UCSD-AML1 (cell line): ENCODE data around the gene LIMD2.
A peak's percentile ranks its signal among the peaks of the same experiment; 100 is the strongest.

ENCODE experiments used
- DNase-seq: peaks from one replicate; lab custom pipeline; 2025; ENCODE audit not compliant: unreplicated experiment; lab: John Stamatoyannopoulos, UW

Gene LIMD2

GRCh38 chr17:63685041-63685440 lies 14.9 kb downstream of the LIMD2 start:
- no peak for DNase-seq

DNA sequence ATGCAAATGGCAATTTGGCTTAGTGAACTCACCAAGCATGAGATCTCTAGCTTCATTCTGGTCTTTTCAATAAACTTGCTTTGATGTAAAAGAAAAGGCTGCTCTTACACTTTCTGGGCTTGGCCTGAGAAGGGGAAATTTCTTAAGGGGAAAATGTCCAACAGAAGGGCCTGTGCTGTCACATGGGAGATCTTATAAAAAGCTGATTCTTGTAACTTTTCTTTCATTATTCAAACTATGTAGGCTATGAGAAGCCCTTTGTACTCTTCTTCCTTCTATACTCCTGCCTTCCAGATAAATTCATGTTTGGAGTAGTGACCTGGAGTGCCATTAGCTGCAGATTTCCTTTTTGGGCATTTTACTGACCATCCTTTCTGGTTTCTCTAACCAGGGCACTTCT lies 16.9 kb downstream of the LIMD2 start:
- no peak for DNase-seq

DNA sequence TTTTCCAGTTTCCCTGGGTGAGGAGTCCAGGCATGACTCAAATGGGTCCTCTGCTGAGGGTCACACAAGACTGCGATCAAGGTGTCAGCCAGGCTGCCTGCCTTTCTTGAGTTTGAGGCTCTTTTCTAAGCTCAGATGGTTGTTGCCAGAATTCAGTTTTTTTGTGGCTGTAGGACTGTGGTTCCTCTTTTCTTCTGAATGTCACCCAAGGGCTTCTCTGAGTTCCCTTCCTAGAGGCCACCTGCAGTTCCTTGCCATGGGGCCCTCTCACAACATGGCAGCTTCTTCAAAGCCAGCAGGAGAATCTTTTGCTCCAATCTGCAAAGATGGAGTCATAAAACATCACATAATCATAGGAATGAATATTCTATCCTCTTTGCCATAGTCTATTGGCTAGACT lies 17.5 kb downstream of the LIMD2 start:
- no peak for DNase-seq

DNA sequence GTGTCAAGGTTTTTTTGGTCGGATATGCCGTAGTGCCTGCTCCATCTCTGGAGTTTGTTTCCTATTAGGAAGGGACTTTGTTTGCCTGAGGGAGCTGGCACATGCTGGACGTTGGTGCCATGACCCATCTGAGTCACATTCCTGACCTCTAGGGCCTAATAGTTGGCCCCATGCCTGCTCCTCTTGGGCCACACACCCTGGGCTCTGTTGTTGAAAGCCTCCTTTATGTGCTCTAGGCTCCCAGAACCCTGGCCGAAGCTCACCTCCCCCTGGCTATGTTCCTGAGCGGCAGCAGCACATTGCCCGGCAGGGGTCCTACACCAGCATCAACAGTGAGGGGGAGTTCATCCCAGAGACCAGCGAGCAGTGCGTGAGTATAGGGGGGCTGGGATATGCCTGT lies 18.4 kb downstream of the LIMD2 start:
- no peak for DNase-seq

GRCh38 chr17:63680700-63681099 lies 19.2 kb downstream of the LIMD2 start:
- no peak for DNase-seq

DNA sequence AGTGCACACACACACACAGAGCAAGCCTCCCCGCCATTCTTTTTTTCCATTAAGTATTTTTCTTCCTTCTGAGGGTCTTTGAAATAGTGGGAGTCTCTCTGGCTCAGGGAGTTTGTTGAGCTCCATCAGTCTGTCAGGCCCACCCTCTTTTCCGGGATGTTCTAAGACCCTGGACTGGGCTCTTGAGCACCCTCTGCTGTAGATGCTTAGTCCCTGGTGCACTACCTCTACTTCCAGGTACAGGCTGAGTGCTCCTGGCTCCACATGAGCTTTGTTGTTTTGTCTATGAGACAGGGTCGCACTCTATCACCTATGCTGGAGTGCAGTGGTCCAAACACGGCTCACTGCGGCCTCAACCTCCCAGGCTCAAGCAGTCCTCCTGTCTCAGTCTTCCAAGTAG lies 20.7 kb downstream of the LIMD2 start:
- DNase-seq = no peak

DNA sequence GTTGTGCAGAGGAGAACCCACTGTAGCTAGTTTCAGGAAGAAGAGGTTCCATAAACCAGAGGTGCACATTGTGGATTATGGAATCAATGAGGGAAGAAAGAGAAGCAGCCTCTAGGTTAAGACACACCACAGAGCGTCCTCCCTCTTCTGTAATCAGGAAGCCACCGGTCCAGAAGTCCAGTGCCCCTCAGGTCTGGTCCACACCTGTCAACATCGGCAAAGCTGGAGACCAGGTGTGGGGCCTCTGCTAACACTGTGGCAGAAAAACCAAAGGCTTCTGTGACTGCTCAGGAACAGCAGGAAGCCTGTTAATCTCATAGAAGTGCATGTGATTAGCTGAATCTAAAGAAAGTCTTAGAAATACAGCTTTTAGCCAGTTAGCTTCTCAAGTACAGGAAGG lies 23.3 kb downstream of the LIMD2 start:
- DNase-seq = no peak

DNA sequence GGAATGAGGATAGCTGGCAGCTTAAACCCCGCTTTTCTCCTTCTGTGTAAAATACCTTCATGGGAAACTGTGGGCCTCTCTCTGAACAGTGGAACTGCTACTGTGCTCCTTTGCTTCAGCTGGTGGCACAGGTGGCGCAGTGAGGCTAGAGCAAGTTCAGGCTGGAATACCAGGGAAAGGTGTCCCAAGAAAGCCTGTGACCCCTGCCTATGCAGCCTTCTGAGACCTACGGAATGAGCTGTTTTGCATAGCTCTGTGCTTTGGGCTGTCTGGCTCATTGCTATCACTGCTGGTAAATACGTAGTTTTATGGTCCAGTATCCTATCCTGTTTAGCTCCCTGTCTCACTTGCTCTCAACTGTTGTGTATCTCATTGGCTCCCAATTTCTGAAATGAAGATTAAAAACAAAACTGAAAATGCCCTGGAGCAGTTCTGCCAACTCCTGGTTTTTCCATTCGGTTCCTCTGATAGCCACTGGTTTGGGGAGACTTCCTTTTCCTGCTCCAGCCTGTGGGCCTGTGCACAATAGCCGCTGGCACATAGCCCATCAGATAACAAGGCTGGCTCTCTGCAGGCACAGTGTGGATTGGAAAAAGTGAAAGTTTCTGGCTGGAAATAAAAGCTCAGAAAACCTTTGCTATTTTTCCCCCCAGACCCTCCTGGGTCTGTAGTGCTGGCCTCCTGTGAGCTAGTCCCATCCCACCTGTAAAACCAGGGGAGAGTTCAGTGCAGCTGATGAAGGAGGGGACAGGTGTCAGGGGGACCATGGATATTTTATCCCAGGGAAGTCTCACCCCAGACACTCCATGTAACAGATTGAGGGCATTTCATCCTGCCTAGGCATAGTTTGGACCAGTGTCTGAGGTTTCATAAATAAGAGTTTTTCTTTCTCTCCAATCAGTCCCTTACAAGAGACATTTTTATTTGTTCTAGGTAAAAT lies 24.0 kb downstream of the LIMD2 start:
- DNase-seq = peak; percentile 65

DNA sequence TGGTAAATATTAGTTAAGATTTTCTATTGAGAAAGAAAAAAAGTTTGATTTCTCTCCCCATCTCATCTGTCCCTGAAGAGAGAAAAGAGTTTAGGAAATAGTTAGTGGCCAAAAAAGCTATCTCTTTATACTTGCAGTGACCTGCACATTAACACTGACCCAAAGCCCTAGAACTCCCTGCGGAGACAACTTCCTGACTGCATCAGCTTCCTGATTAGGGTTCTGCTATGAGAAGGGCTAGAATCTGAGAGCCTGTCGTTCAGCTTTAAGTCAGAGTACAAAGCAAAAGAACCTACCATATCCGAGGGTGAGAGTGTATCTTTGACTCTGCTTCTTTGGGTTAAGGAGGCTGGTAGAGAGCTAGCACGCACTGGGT lies 24.7 kb downstream of the LIMD2 start:
- DNase-seq = no peak

DNA sequence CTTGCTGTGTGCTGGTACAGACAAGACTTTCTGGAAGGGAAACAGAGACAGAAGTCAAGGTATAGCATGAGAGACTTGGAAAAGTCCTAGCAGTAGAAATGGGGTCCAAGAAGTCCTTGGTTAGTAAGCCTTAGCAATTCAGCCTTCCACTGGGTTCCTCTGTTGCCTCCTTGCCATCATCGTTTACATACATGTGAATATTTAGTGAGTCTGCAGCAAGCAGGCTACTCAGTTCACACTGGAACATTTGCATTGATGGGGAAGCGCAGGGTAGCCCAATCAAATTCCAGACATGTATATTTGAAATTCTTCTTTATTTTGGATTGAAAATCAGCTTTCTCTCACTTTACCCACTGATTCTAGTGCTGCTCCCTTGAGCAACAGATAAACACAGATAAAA lies 27.1 kb downstream of the LIMD2 start:
- no peak for DNase-seq

GRCh38 chr17:63665527-63666214 lies 34.3 kb downstream of the LIMD2 start:
- DNase-seq = peak; percentile 39

DNA sequence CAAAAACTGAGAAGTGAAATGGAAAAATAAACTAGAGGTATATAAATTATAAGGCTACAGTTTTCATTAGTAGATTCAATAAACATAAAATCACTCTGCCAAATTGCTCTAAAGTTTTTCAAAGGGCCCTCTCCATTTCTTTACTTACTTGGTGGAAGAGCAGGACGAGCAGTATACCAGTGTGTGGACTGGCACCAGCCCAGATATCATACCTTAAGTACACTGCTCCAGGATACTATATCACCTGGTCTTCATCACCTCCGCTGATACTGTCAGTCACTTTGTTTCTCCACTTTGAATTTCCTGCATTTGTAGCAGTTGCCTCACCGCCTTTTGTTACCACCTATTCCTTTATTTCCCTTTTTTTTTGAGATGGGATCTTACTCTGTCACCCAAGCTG lies 40.1 kb downstream of the LIMD2 start:
- DNase-seq = no peak

DNA sequence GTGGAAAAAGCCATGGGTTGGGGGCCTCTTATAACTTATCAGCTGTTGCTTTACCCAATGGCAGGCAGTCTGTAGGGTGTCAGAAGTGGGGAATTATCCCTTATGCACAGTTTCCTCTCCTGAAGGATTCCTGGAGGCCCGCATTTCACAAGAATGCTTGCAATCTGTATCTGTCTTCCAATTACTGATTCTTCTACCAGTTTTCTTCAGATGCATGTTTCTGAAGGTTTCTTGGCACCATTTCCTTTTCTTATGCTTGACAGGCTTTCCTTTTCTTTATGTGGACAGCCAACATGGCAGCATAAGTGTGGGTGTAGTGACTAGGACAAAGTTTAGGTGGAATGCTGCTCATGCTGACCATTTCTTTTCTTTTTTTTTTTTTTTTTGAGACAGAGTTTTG lies 41.6 kb downstream of the LIMD2 start:
- no peak for DNase-seq

- no peak for DNase-seq
Observed at GRCh38 chr17:63657786-63658185, 42.1 kb downstream of the LIMD2 start.

DNA sequence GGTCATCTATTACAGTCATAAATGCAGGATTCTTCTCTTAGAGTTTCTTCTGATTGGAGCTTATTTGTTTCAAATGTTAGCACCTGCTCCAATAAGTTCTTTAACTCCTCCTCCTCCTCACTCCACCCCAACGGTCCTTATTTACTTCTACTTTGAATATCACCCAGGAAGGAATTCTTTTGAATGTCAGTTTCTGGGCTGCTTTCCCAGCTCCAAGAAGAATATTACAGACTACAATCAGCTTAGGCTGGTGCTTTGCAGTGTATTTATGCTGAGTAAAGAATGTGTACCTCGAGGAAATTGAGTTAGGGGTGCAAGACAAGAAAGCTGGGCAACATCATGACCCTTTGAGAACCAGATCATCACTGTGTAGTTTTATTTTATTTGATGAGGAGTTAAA lies 46.9 kb downstream of the LIMD2 start:
- DNase-seq = no peak

GRCh38 chr17:63652106-63652505 lies 47.8 kb downstream of the LIMD2 start:
- no peak for DNase-seq

- DNase-seq = no peak
Observed at GRCh38 chr17:63649813-63650212, 50.1 kb downstream of the LIMD2 start.

GRCh38 chr17:63647936-63648335 lies 52.0 kb downstream of the LIMD2 start:
- no peak for DNase-seq

DNA sequence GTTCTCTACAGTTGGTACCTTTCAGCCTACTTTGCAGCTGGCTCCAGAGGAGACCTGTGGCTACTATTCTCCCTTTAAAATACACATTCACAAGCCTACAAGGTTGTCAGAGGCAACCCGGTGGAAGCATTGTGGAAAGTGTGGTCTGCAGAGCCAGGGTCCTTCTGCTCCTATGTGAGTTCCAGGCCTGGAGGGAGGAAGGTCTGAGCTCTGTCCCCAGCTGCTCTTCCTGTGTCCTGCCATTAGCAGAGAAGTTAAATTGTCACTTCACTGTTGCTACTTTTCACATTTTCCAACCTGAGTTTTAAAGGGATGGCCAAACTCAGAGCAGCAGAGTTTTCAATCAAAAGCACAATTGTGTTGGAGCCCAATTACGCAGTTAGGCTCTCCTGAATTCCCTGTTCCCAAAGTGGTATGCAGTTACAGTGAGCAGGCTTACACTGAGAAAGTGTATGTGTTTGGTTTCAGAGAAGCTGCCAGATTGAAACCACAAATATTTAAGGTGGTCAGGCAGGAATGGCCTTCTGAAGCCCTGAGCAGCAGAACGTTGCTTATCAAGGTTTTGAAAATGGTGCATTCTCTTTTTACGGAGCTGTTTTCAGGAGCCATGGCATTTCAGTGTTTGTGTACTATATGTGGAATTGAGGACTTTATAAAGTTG lies 52.7 kb downstream of the LIMD2 start:
- DNase-seq = no peak

DNA sequence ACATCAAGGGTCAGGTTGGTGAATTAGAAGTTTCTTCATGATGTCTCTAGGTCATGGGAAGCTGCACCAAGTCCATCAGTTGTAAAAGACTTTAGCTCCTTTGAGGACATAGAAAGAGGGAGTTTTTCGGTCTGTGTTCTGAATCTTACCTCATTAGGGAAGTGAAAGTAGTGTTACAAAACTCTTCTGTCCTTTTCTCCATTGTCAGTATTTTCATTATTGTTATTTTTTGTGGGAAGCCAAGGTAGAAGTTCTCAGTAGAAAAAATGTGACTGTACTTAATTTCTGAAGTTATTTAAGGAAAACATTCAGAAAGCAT lies 53.5 kb downstream of the LIMD2 start:
- DNase-seq = no peak
